CD1c-positive myeloid dendritic cell (primary cell): Measurements from ENCODE around the gene OSBPL10.
A peak's percentile ranks its signal among the peaks of the same experiment; 100 is the strongest.
"Not testable (repeated sequence)": the region's sequence is repeated elsewhere in the genome, so short reads cannot be mapped to it uniquely, and the experiment has no call there.

Experiments
- DNase-seq: peaks from one replicate; pipeline ENCODE4 v3.0.0-alpha.2; 2016; ENCODE audit errors: extremely low spot score

Gene OSBPL10

GRCh38 chr3:31993843-31994242 is 12.8 kb upstream of the OSBPL10 start:
- no peak for DNase-seq

GRCh38 chr3:31992995-31993394 is 11.9 kb upstream of the OSBPL10 start:
- DNase-seq, result not testable (repeated sequence)

DNA sequence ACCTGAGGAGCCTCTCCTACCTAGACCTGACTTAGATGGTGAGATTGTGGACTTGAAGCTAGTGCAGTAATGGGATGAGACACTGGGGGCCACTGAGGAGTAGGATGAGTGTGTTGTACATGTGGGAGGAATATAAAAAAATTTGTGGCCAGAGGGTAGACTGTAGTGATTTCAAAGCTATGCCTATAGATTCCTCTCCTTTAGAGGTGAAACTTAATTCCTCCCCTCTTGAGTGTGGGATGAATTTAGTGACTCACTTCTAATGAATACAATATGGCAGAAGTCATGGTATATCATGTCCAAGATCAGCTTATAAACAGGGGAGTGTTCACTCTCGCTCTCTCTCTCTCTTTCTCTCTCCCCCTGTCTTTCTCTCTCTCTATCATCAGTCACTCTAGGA is 7.2 kb upstream of the OSBPL10 start:
- no peak for DNase-seq

DNA sequence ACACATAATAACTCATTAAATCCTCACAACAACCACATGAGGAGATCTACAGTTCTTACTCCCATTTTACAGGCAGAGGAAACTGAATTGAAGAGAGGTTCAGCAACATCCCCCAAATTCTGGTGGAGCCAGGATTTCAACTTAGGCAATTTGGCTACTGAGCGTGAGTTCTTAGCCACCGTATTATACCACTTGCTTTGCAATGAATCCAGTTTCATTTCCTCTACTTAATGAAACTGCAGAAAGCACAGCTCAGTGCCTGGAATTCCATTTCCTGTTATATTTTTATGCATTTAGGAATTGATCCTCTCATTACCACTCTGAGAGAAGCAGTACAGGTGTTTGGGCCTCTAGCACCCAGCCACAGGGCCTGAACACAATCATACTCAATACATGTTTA is 4.8 kb upstream of the OSBPL10 start:
- DNase-seq, result peak; percentile 37

DNA sequence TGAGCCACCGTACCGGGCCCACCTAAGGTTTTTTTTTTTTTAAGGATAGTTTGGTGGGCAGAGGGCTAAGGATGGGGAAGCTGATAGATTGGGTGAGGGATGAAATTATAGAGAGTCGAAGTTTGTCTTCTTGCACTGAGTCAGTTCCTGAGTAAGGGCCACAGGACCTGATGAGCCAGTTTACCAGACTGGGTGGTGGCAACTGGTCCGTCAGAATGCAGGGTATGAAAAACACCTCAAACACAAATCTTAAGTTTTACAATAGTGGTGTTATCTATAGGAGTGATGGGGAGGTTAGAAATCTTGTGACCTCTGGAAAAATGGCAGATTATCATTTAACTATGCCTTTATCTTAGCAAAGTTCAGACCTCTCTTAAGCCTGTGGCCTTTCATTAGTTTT is 3.3 kb upstream of the OSBPL10 start:
- no peak for DNase-seq

- DNase-seq, result peak; percentile 9
These were observed 394 bp downstream of the OSBPL10 start for GRCh38 chr3:31980530-31981205.

DNA sequence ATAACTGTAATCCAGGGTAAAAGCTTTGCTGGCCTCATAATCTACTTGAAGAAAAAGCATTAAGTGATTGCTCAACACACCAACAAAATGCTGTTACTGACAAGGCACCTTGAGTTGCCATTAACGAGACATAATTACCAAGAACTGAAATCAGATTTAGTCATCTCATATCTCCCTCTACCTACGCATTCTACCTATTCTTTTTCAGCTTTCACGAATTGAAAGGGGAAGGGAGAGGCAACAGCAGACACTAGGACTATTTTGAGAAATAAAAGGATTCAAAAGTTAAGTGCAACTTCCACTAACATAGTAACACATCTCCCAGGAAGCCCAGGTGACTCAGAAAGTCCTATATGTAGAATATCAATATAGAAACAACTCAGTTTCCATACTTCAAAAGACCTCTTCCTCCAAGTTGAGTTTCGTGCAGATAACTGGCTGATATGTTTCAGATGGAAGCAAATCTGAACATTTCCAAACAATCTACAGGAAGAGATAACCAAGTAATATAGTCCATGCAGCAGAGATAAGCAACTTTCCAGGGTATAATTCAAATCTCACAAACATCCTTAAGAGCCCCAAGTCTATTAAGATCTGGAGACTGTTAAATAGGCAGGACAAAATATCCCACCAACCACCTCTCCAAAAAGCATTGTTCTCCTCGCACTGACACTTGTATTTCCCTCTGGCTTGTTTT is 1.9 kb downstream of the OSBPL10 start:
- DNase-seq, result no peak

DNA sequence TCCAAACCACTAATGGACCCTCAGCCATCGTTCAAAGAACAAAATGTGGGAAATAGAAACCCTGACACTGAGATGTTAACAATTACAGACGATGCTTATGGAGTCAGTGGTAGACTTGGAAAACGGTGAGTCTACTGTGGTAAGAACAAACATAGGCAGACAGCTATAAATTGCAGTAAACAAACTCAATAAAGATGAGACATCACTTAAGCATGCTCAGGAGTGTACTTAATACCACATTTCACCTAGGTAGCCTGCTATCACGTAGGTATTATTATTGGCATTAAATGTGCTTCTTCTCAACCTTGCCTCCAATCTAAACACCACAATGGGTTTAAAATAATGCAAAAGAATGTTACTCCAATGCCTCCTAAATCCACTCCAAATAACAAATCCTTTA is 2.5 kb downstream of the OSBPL10 start:
- DNase-seq, result no peak

GRCh38 chr3:31977736-31978135 is 3.3 kb downstream of the OSBPL10 start:
- DNase-seq, result no peak

DNA sequence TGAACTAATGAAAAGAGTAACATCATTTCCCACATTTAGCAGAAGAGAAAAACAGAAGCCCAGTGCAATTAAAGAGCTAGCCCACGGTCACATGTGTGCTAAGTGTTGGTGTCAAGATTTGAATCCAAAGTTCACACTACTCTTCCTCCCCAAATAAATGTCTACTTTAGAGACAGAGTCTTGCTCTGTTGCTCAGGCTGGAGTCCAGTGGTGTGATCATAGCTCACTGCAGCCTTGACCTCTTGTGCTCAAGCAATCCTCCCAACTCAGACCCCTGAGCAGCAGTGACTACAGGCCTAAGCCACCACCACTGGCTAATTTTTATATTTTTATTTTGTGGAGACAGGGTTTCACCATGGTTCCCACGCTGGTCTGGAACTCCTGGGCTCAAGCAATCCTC is 4.8 kb downstream of the OSBPL10 start:
- no peak for DNase-seq

DNA sequence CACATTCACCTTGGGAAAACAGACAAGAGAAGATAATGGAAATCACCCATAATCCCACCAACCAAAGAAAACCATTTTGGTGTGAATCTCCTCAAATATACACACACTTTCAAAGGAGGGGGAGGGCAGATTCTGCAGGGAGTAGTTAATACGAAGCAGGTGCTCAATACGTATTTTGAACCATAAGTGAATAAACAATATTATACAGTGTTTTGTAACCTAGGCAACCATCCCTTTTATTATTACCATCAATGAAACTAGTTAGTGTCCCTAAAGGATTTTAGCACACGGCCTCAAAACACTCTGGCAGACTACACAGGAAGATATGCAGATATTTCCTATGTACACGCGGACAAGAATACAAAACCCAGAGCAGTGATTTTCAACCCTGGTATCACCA is 6.1 kb downstream of the OSBPL10 start:
- DNase-seq, result no peak

DNA sequence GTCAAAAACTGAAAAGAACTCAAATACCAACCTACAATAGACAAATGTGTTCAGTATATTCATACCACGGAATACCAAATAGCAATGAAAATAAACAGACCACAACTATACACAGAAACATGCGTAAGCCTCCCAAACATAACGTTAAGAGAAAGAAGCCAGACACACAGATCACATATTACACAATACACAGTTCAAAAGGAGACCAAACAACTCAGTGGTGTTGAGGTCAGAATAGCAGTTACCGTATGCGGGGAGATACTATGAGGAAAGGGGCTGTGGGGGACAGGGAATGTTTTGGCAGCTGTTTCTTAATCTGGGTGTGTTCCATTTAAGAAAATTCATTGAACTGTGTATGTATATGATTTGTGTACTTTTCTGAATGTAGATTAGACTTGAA is 6.6 kb downstream of the OSBPL10 start:
- no peak for DNase-seq

DNA sequence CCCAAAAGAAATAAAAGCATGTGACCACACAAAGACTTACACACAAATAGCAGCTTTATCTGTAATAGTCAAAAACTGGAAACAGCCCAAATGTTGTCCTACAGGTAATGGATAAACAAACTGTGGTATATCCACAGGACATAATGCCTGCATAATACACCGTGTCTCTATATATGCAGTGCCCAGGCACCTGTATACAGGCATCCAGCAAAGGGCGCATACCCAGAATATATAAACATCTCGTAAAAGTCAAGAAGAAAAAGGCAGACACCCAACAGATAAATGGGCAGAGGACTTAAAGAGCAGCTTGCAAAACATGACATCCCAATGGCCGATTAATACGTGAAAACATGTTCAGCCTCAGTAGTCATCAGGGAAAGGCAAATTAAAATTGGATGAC is 7.2 kb downstream of the OSBPL10 start:
- no peak for DNase-seq

GRCh38 chr3:31973081-31973480 is 8.0 kb downstream of the OSBPL10 start:
- no peak for DNase-seq

- DNase-seq, result no peak
These were observed 9.5 kb downstream of the OSBPL10 start for GRCh38 chr3:31971607-31972006.

DNA sequence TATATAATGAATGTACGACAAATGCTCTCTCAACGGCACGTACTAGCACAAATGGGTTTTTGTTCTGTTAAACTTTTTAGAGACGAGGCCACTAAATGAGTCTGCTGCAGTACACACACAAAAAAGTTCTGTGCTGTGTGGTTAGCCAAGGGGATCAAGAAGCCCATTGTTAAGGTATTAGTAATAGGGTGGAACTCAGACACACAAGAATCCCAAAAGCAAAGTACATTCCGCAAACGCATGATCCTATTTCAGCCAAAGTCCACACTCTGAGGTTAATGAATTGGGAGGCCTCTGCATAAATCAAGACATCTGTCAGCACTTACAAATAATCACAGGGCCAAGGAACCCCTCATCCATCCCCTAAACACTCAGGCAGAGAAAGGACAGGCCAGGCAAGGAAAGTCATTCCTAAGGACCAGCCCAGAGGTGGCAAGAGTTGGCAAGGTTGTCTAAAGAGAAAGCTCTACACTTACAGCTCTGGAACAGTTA is 12.1 kb downstream of the OSBPL10 start:
- DNase-seq, result no peak

DNA sequence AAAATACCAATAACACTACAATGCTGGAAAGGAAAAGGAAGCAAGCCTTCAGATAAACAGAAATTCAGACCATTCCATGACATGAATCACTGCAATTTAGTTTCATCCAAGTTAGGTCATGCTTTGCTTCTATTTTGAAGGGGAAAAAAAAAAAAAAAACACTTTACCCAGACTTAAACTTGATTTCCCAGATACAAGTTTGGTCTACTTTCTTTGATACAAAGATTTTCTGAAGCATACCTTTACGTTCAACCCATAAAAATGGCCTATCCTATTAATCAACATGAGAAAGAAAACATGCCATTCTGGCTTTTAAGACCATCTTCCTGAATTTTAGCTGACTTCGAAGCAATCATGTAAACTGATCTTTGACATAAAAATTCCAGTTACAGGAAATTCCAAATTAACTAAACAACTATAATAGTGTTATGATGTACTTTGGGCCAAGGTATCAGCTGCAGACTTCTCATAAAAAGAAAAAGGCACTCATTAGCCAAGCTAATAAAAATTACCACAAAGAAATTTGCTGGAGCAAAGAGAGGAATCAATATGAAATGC is 12.6 kb downstream of the OSBPL10 start:
- no peak for DNase-seq

GRCh38 chr3:31967592-31967991 is 13.5 kb downstream of the OSBPL10 start:
- no peak for DNase-seq

- DNase-seq, result no peak
These were observed 14.0 kb downstream of the OSBPL10 start for GRCh38 chr3:31966978-31967591.

DNA sequence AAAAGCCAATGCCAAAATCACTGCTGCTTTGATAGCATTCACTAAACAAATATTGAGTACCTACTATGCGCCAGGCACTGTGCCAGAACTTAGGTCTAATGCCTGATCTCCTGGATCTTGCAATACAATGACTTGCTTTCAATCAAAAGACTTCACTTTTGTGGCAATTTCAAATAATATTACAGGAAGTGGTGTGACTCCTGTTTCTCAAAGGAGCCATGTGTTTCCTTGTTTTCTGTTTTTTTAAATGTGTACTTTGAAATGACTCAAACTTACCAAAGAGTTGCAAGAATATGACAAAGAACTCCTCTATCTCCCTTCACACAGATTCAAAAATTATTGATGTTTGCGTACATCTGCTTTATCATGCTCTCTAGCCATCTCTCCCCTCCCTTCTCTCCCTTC is 18.3 kb downstream of the OSBPL10 start:
- peak; percentile 13 for DNase-seq

DNA sequence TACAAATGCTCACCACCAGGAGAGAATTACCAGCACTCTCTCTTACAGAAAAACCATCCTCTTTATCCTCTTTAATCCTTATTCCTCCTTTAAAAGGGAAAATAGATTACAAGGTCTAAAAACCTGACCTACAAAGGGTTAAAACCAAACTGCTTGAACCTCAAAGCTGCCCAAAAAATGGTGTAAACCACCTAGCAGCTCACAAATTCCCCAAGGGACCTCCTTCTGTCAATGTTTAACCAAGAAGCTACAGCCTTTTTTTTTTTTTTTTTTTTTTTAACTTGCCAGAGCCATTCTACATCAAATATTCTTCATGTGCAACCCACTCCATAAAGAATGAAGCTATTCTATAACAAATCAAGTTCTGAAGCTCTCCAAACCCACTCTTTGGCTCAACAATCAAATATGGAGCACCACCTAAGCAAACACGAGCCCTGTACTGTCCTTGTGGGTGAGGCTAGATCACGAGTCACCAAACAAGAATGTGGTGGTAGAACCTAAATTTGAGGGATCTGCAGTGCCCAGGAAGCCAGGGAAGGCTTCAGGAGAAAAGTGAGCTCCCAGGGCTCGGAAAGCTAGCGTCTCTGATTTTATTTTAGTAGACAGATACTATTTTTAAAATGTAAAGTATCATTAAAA is 20.1 kb downstream of the OSBPL10 start:
- DNase-seq, result no peak
